HG03432 (cell line): ENCODE data around the gene PLBD2.

ENCODE experiments used
- ATAC-seq: cut with Tn5 transposase; IDR thresholded peaks from one replicate; pipeline ENCODE4 v1.9.1; 2021; ENCODE audit warnings: mild to moderate bottlenecking, moderate library complexity; ENCODE audit not compliant: unreplicated experiment

Gene PLBD2

GRCh38 chr12:113368331-113368730 lies 9.9 kb downstream of the PLBD2 start:
- no peak for ATAC-seq

- no peak for ATAC-seq
Observed at GRCh38 chr12:113369391-113369985, 11.1 kb downstream of the PLBD2 start.

GRCh38 chr12:113370923-113371682 lies 12.7 kb downstream of the PLBD2 start:
- ATAC-seq: no peak

- no peak for ATAC-seq
Observed at GRCh38 chr12:113371808-113372207, 13.4 kb downstream of the PLBD2 start.

- no peak for ATAC-seq
Observed at GRCh38 chr12:113372371-113372770, 14.0 kb downstream of the PLBD2 start.

- ATAC-seq: no peak
Observed at GRCh38 chr12:113373440-113373839, 15.1 kb downstream of the PLBD2 start.

GRCh38 chr12:113373969-113374368 lies 15.6 kb downstream of the PLBD2 start:
- ATAC-seq: no peak

GRCh38 chr12:113374823-113375428 lies 16.5 kb downstream of the PLBD2 start:
- no peak for ATAC-seq

- no peak for ATAC-seq
Observed at GRCh38 chr12:113378291-113378690, 19.9 kb downstream of the PLBD2 start.

GRCh38 chr12:113381220-113381619 lies 22.8 kb downstream of the PLBD2 start:
- ATAC-seq: no peak

GRCh38 chr12:113382206-113382605 lies 23.8 kb downstream of the PLBD2 start:
- no peak for ATAC-seq

GRCh38 chr12:113384778-113385177 lies 26.4 kb downstream of the PLBD2 start:
- ATAC-seq: no peak

GRCh38 chr12:113385282-113385882 lies 27.0 kb downstream of the PLBD2 start:
- ATAC-seq: no peak

GRCh38 chr12:113386866-113387566 lies 28.6 kb downstream of the PLBD2 start:
- no peak for ATAC-seq

GRCh38 chr12:113387631-113388030 lies 29.2 kb downstream of the PLBD2 start:
- ATAC-seq: no peak

- no peak for ATAC-seq
Observed at GRCh38 chr12:113388351-113388750, 30.0 kb downstream of the PLBD2 start.

GRCh38 chr12:113390064-113391043 lies 32.0 kb downstream of the PLBD2 start:
- no peak for ATAC-seq

GRCh38 chr12:113391145-113391544 lies 32.8 kb downstream of the PLBD2 start:
- no peak for ATAC-seq

- no peak for ATAC-seq
Observed at GRCh38 chr12:113391650-113392337, 33.4 kb downstream of the PLBD2 start.
